ENCODE results near the gene NFX1. TPM values are rescaled to one million over a fixed set of nuclear protein-coding genes. Genes with fewer than 3 reads are reported as not detected.

NFX1 gene
- 16.3 and 34.8 TPM in 2 replicates for total RNA-seq

DNA sequence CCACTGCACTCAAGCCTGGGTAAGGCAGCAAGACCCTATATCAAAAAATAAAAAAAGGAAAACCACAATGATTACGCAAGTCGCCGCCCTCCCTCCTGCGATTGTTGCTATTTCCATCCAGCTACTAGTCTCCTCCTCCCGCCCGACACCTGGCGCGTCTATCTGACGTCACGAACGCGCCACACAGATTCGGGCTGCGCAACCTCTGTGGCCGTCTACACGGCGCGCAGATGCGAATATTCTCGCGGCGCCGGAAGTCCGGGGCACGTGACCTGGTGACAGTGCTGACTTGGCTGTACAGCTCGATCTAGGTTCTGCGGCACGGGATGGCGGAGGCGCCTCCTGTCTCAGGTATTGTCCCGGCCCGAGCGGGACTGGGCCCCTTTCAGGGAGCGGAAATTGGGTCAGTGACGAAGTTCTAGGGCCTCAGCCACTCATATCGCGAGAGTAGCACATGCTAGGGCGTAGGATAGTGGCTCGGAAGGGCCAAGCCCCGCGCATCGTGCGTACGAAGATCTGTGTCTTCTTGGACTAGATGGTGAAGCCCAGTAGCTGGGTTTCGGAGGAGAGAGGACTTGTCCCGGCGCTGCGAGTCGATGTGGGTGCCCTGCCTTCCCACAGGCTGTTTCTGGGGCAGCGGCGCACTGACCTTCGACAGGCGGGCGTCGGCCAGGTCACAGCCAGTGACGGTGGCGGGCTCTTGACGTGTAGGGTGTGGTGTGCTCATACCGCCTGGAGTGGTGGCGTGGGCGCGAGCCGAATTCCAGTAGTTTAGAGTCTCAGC, at the start of gene NFX1:
Gene NFX1 (plus strand): TSS at position 270 of the 784 bp plus-strand sequence. CDS start 57 bp downstream, at position 327.
- DNase-seq (ENCODE audit: low read depth), result peak; percentile 93

DNA sequence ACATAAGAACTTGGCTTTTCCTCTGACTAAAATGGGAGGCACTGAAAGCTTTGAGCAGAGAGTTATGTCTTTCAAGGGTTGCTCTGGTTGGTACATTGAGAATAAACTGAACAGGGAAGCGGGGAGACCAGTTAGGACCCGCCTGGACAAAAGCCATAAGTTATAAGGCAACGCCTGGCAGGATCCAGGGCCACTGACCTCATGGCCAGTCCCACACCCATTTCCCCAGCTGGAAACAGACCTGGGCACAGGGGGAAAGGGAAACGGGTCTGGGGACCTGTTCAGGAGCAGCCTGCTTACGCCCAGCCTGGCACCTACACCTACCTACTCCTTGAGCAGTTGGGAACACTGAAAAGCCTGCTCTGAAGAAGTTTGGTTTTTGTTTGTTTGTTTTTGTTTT, 49.0 kb upstream of the NFX1 start:
- no peak for DNase-seq (ENCODE audit: low read depth)

DNA sequence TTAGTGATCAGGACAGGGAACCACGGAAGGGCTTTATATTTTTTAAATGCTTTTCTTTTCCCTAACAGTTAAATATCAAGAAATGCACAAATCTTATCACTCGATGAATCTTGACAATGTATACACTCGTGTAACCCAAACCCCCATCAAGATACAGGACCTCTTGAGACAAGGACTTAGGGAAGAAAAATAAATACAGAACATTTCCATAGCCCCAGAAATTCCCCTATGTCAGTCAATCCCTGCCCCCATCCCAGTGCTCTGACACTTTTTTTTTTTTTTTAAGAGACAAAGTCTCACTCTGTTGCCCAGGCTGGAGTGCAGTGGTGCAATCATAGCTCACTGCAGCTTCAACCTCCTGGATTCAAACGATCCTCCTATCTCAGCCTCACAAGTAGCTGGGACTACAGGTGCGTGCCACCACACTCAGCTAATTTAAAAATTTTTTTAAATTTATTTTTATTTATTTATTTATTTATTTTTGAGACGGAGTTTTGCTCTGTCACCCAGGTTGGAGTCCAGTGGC, 47.6 kb upstream of the NFX1 start:
- DNase-seq (ENCODE audit: low read depth), result no peak

DNA sequence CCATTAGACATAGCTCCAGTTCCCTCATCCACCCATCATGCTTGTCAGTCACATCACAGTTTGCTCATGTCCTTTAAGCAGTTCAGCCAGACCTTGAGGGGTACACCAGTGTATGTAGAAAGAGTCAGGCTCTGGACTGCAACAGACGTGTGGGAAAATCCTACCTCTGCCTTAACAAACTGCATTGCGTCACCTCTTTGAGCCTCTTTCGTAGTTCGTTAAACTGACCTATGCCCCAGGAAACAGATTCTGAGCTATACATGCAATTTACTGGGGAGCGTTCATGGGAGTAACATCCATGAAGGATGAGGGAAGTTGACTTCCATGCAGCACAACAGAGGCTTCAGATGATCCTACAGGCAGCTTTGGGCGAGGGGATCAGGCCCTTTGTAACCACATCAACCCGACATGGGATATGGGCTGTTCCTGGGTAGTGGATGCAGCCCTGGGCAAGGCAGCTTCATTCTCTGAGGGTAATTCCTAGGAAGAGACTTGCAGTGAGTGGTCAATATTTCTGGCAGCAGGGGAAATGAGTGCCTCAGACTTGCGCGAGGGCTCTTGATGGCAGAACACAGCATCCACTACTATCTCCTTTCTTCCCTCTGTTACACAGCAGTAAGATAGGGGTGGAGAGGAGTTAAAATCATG, 46.1 kb upstream of the NFX1 start:
- DNase-seq (ENCODE audit: low read depth), result no peak

DNA sequence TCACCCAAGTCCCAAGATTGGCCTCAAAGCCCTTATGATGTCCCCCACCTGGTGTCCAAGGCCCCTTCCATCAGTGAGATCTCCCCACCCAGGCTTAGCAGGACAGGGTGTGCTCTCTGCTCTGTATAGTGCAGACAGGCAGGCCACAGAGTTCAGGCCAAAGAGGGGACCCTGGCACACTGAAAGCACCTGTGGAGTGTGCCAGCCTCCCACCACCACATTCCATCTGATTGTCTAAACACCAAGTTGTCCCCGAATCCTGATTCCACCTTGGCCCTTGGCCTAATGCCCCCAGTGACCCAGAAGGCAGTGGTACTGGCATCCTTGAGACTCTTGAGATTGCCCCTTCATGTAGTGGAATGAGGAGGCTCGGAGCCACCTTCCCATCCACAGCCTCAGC, 45.0 kb upstream of the NFX1 start:
- no peak for DNase-seq (ENCODE audit: low read depth)

DNA sequence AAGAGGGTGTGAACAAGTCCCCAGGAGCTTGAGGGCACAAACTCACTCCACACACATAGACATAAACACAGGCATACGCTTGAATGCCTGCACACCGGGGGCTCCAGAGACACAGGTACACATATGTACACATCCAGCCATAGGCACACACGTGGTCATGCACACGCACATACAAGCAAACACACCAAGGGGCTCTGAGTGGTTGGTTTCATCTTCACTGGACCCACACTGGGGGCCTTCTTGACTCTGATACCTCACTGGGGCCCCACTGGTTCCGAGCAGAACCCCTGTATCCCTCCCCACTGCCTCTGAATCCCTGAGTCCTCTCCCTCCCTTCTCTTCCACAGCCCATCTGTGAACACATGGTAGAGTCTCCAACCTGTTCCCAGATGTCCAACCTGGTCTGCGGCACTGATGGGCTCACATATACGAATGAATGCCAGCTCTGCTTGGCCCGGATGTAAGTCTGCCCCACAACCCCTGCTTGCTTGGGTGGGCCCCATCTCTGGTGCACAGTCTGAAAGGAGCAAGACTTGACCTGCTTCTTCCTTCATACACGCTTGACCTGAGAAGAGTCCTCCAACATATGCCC, 44.0 kb upstream of the NFX1 start:
- DNase-seq (ENCODE audit: low read depth), result no peak

DNA sequence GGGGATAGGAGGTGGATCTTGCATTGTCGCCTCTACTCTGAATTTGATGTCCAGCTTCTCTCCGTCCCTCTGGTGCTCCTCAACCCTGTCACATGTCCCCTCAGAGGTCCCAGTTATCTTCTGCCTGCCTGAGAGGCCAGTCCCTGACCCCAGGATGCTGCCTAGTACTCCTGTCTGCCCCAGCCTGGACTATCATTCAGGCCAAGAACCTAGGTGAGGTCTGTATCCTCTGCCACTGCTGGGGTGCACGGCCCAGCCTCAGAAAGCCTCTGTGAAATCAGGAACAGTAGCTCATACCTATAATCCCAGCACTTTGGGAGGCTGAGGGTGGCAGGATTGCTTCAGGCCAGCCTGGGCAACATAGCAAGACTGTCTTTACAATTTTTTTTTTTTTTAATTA, 41.7 kb upstream of the NFX1 start:
- no peak for DNase-seq (ENCODE audit: low read depth)

DNA sequence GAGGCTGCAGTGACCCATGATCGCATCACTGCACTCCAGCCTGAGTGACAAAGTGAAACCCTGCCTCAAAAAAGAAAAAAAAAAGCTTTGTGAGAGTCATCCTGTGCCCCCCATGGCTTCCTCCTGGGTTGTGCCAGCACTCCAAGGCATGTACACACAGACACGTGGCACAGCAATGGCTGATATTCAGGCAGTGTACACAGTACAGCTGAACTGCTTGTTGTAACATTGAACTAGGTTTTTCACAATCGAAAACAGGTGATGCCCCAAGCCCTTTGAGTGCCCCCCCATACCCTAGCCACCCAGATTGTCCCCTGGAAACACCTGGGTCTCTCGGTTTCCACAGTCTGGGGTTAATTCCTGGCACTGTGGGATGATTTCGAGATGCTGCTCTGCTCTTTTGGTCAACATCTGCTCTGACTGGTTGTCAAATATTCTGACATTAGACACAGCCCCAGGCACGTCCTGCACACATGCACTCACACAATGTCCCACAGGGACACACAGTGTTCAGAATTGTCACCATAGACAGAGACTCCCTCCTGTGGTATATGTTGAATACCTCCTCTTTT, 41.1 kb upstream of the NFX1 start:
- no peak for DNase-seq (ENCODE audit: low read depth)

DNA sequence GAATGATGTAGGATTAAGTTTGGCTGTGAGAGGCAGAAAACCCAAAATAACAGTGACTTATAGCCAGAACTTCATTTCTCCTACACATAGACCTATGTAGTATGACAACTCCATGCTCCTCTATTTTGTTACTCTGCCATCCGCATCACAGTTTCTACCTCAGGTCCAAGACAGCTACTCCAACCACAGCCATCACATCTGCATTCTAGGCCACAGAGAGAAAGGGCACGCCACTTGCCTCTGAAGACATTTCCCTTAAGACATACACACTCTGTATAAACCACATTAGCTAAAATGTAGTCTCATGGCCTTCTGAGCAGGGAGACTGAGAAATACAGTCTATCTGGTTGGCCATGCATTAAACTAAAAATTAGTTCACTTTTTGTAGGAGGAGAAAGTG, 40.3 kb upstream of the NFX1 start:
- DNase-seq (ENCODE audit: low read depth), result no peak

DNA sequence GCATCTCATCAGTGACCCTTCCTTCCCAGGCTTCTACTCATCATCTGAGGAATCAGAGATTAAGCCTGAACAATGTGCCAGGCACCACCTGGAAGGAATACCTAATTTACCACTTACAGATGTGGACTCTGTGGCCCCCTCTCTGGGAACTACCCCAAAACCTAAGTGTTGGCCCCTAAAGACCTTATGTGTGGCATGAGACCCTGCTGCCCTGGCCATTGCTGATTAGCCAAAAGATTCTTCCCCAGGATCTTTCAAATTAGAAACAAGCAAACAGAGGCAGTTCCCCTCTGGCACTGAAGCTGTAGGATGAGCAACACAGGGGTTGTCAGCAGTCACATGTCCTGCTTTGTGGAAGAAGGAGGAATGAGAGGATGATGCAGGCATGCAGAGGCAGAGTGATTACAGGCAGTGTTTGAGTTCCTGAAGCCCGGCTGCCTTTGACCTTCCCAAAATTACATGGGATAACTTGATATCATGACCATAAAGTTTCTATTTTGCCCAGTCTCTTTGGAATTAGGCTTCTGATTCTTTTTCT, 39.8 kb upstream of the NFX1 start:
- DNase-seq (ENCODE audit: low read depth), result no peak

DNA sequence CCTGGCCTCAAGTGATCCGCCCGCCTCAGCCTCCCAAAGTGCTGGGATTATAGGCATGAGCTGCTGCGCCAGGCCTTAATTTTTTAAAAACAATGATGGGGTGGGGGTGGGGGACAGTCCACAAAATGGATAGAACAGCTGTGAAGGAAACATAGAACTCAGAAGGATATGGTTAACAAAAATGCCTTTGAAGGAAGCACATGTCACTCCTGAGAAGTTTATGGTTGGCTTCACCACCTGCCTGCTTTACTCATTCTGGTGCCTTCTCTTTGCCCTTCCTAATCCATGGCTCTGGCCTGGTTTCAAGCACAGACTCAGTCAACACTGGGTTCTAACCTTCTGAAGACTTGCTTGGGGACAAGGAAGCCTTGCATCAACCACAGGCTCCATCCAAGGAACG, 36.1 kb upstream of the NFX1 start:
- no peak for DNase-seq (ENCODE audit: low read depth)

DNA sequence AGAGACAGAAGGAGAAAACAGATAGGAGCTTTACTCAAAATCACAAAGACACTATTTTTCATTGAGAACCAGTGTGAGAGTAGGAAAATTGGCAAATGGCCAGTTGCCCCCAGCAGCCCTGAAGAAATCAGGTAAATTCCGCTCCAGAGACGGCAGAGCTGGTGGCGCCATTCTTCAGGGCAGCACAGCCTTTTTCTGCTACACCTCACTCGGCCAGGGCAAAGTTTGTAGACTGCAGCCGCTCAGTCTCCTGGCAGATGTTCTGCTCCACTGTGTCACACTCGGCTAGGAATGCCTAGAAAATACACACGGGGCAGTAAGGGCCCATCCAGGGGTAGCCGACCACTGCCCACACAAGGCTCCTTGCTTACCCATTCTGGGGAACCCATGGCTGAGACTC, 35.3 kb upstream of the NFX1 start:
- no peak for DNase-seq (ENCODE audit: low read depth)

DNA sequence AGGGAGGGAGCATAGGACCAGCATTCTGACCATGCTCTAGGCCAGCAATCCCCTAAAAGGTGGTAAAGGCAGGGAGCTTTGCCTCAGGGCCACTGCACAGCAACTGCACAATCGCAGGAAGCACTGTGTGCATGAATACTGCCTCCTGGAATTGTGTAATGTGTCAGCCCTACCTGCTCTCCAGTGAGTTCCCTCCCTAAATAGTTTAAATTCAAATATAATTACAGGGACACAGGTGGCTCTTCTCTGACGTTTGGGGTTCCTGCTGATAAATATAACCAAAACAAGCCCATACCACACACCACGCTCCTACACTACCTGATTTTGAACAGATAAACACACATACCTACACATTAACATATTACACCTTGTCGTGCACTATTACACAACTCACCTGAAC, 34.8 kb upstream of the NFX1 start:
- DNase-seq (ENCODE audit: low read depth), result peak; percentile 16

DNA sequence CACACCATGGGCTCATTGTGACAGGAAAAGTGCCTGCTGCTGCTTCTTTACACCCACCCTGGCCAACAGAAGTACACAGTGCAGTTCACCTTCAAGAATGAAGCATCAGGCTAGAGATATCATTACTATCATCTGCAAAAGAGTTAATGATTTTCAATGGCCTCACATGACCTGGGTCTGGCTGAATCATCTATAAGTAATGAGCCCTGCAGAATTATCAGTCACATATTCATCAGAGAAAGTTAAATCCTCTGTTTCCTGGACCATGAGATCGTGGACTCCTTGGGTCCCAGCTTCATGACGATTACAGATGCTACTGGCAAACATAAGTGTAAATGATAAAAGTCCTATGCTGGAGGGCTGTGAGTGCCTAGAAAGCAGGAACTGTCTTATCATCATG, 34.1 kb upstream of the NFX1 start:
- DNase-seq (ENCODE audit: low read depth), result peak; percentile 52

DNA sequence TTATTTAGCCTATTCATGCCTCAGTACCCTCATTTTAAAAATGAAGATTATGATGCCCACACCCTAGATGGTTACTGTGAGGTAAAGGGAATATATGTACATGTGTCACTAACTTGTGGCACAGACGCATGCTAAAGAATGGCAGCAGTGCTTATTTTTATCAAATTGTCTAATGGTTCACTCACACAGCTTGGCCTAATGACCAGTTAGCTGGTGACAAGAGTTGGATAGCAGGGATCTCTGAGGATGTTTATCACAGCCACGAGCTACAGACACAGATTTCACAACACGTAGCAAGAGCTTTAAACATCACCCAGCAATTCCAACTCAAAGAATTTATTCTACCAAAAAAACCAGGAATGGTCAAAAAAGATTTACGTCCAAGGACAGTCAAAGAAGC, 33.0 kb upstream of the NFX1 start:
- no peak for DNase-seq (ENCODE audit: low read depth)

DNA sequence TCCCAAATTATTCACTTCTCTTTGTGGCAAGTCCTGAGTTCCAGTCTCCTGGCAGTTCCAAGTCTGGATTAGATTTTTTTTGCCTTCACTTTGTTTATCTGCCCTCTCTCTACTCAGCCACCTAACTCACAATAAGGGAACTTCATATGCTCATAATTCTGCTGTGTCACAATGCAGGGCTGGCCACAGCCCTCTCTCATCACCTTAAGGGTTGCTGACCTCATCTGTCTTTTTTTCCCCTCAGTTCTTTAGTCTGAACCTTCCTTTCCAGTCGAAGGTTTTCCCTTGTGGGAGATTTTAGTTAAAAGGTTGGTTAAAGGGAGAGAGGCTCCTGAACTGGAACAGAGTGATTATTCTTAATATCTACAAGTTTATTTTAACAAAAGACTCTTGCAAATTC, 29.9 kb upstream of the NFX1 start:
- DNase-seq (ENCODE audit: low read depth), result no peak

DNA sequence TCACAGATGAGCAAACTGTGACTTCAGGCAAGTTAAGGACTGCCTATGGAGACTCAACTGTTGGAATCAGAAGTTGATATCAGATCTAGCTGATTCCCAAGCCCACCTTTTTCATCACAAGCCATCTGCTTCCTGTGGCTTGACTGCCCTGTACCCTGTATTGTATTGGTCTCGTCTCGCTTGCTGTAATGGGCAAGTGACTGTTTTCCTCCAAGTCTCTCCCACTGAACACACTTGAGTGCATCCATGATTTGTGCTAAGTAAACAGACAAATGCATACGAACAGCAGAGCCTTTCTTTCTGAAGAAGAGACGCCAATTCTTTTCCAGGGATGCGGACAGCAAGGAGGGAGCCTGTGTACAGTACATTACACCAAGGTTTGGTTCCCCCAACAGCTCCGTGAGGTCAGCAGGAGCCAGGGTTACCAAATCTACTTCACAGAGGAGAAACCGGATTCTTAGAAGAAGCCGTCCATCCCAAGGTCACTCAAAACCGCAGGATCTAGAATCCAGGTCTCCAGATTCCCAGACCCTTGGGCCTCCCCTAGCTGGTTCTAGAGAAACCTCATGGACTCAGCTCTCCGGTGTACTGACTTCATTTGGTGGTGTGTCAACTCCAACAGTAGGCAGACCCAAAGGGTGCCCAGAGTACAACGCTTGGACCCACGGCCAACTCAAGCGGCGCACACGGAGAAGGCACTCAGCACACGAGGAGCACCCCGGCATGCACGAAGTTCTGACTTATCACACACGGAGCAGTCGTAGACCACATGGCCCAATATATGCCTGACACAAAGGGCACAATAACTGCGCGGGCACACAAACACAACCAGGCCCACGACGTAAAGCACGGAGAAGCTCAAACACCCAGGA, 26.9 kb upstream of the NFX1 start:
- peak; percentile 67 for DNase-seq (ENCODE audit: low read depth)

DNA sequence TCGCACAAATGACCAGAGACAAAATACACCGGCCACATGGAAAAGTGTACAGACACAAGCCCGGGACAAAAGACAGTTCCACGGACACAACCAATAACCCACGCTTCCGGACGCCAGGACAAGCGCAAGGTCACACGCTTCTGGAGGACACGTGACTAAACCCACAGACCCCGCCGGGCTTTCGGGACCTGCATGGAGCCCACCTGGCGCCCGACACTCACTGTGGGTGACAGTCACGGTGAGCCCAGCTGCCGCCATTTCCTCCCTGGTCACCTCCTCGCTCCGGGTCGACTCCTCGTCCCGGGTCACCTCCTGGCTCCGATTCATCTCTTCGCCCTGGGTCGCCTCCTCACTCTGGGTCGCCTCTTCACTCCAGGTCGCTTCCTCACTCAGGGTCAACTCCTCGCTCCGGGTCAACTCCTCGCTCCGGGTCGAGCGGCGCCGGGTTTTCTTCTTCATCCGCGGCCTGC, 26.3 kb upstream of the NFX1 start:
- no peak for DNase-seq (ENCODE audit: low read depth)

DNA sequence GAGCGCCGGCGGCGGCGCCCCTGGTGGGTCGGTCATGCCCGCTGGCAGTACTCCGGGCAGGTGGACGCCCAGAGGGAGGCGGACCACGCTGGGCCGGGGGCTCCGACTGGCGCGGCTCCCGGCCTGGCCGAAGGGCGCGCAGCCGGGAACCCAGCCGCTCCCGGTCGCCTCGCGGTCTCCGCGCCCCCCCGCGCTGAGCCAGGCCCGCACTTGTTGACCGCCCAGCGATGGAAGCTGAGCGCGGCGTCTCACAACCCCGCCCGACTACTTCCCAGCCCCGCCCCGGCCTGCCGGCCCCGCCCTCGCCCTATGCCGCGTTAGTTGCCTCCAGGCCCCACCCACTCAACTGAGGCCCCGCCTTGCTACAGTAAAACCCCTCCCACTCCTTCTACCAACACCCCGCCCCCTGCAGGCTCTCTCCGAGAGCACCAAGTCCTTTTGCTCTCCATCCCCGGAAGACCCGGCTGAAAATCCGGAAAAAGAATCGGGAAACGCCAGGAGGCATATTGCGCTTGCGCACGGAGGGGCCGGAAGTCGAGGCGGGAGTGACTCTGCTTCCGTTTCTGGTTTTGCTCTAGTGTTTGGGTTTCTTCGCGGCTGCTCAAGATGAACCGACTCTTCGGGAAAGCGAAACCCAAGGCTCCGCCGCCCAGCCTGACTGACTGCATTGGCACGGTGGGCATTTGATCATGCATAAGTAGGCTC, 25.7 kb upstream of the NFX1 start, which contains the start of the genes BAG1 and CHMP5:
Gene BAG1 (minus strand): TSS at position 236 of the 705 bp plus-strand sequence.
Gene CHMP5 (plus strand): TSS at position 577 of the 705 bp plus-strand sequence. CDS start 30 bp downstream, at position 607.
- DNase-seq (ENCODE audit: low read depth), result peak; percentile 98

DNA sequence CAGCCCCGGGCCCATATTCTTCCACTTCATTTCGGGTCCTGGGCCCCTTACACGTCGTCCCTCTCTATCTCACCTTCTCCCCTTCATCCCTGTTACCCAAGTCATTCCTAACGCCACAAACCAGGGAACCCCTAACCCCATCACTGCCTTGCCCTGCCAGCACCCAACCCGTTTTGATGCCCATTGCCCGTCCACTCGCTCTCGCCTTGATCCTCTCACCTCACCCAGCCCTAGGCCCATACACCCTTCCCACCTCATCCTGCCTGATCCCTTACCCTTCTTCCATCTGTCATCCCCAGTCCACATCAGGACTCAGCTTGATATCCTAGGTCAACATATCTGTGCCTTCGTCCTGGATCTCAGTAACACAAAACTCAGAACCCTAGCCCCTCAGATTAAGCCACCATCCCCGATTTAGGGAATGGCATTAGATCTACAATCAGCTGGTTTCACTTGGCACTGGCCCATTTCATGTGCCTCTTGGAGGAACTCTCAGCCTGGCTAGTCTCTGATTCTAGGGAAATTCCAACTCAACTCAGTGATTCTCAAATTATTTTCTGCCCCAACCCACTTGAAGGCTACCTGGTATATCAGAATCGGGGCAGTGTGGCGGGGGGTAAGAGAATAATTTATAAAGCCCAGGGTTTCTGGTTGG, 25.0 kb upstream of the NFX1 start:
- DNase-seq (ENCODE audit: low read depth), result no peak

All from renal cortical epithelial cell (primary cell).